Activated naive CD8-positive, alpha-beta T cell treated with anti-CD3 and anti-CD28 coated beads, Interleukin-2, amount 10 ng/mL, durations not matched to agents 7 days and 5 days (primary cell): ENCODE data around the gene DNMT3A. TPM values are rescaled to one million over a fixed set of nuclear protein-coding genes. Genes with fewer than 3 reads are reported as not detected.
"Not testable (repeated sequence)": the region's sequence is repeated elsewhere in the genome, so short reads cannot be mapped to it uniquely, and the experiment has no call there.

ENCODE experiments used
- ATAC-seq: fragments of 150-1000 bp; cut with Tn5 transposase; one replicate; pipeline ENCODE4 v1.10.0; 2021; ENCODE audit warnings: low read depth, moderate library complexity
- POLR2A ChIA-PET: fragments of 350-600 bp; sonication (Branson Sonifier 250); formaldehyde crosslinking; loops from one replicate; lab custom pipeline; 2021; ENCODE audit warnings: antibody characterized with exemption; lab: Charles Lee
- DNase-seq: peaks from one replicate; pipeline ENCODE4 v3.0.0; 2021
- H3K27ac Mint-ChIP-seq: one replicate; pipeline ENCODE4 v1.8.0; 2022; ENCODE audit warnings: mild to moderate bottlenecking, mixed read lengths
- H3K27me3 Mint-ChIP-seq: one replicate; pipeline ENCODE4 v1.8.0; 2022; ENCODE audit warnings: mild to moderate bottlenecking, moderate library complexity, mixed read lengths
- H3K36me3 Mint-ChIP-seq: one replicate; pipeline ENCODE4 v1.8.0; 2021; ENCODE audit warnings: mild to moderate bottlenecking, mixed read lengths
- H3K4me1 Mint-ChIP-seq: one replicate; pipeline ENCODE4 v1.8.0; 2021; ENCODE audit warnings: mixed read lengths
- H3K4me3 Mint-ChIP-seq: one replicate; pipeline ENCODE4 v1.8.0; 2022; ENCODE audit warnings: mild to moderate bottlenecking, moderate library complexity, mixed read lengths
- H3K9me3 Mint-ChIP-seq: one replicate; pipeline ENCODE4 v1.8.0; 2021; ENCODE audit warnings: mixed read lengths
- total RNA-seq, 2 experiments: library from RNA; stranded (reverse); gene quantifications; one replicate each; pipeline ENCODE4 v1.2.3, GENCODE V29; 2021

Gene DNMT3A
- total RNA-seq, 2 experiments from 2014 or later = 76.7 to 84.7 TPM

DNA sequence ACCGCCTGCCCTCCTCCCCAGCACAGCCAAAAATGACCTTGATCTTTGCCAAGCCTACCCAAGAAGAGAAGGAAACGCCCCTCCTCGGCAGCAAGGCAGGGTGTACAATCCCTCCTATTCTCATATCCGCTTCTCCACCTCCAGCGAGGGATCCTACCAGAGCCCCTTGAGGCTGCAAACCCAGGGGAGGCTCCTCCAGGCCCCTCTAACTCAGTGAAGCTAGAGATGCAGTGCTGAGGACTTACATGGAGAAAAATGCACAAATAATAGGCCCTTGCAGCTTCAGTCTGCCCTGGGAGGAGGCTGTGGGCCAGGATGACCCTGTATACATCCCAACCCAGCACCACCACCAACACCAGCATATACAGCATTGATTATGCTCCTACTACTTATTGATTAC is 126.5 kb downstream of the DNMT3A start:
- Mint-ChIP-seq H3K36me3 (no peaks in the 10 kb centered on the region), H3K27me3 (no peaks in the 10 kb centered on the region), H3K9me3 (no peaks in the 10 kb centered on the region), H3K4me3 (peak overlapping the region; percentile 50), H3K4me1 (peaks cover 10% of the 10 kb centered on the region), H3K27ac (peak overlapping the region; percentile 58)
- POLR2A ChIA-PET = interaction anchor here (0.6 to 2.1 kb wide), 3 partner anchors 8 to 58 kb away, joined by 4 to 7 read pairs (median 7); no protein-coding TSS in a partner anchor
- ATAC-seq (no peak), DNase-seq (no peak)

- Mint-ChIP-seq H3K27me3 (no peaks in the 10 kb centered on the region), H3K9me3 (no peaks in the 10 kb centered on the region), H3K36me3 (no peaks in the 10 kb centered on the region), H3K4me1 (peaks cover 24% of the 10 kb centered on the region), H3K27ac (no peak overlapping the region), H3K4me3 (no peak overlapping the region)
- POLR2A ChIA-PET = no interaction called here
- no peak for DNase-seq
- no peak for ATAC-seq
These were observed 128.5 kb downstream of the DNMT3A start for GRCh38 chr2:25213229-25213628.

GRCh38 chr2:25210923-25211322 is 130.8 kb downstream of the DNMT3A start:
- H3K36me3 Mint-ChIP-seq, H3K27me3 Mint-ChIP-seq, ATAC-seq, H3K9me3 Mint-ChIP-seq, DNase-seq: not testable (repeated sequence)
- peak overlapping the region; percentile 62 for H3K4me3 Mint-ChIP-seq
- H3K4me1 Mint-ChIP-seq = peaks cover 27% of the 10 kb centered on the region
- POLR2A ChIA-PET = interaction anchor here (0.7 to 1.0 kb wide), 2 partner anchors 20 to 42 kb away, joined by 3 to 9 read pairs; no protein-coding TSS in a partner anchor
- H3K27ac Mint-ChIP-seq = peak overlapping the region; percentile 23

DNA sequence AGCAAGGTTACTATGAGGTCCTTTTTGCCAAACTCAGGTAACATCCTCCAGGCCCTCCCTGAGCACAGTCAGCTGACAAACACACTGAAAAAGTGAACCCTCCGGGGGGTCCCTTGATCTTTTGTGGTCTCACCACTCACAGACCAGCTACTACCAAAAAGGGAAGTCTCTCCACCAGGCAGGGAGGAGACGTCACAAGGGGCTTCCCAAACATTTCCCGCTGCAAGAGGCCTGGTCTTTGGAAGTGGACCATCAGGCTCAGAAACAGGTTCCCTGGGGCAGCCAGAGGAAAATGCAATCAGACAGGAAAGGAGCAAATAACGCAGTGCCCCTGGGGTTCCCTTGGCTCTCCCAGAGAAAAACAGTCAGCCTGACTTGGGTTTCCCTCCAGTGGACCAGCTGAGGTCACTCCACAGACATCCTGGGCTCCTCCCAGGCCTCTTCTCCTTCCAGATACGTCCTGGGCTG is 134.6 kb downstream of the DNMT3A start:
- H3K27ac Mint-ChIP-seq = no peak overlapping the region
- ATAC-seq = no peak
- POLR2A ChIA-PET = interaction anchor here (1.6 kb wide), 1 partner anchor 9 kb away, joined by 7 read pairs; no protein-coding TSS in a partner anchor

DNA sequence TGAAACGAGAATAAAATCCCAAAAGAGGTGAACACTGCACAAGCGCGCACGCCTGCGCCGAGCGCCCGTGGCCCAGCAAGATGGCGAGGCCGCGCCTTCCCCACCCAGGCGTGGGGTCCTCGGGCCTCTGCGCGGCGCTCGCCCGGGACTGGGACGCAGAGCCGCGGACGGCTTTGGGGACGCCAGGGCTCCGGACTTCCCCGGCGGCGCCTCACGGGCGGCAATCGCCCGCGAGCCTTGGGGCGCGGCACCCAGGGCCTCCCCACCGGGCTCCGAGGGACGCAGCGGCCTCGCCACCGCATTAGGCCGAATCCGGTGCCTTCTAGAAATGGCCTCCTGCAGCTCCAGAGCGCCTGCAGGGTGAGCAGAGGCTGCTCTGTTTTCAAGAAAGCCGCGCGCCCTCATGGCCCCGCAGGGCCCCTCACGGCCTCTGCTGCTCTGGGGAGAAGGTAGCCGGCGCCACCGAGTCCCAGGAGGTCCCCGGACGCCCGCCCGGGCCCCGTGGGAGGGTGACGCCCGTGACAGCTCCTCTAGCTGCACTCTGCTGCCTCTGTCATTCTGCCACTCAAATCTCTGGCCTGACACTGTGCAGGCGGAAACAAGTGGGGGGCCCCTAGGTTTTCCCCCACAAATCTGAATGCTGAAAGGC is 137.4 kb downstream of the DNMT3A start:
- H3K9me3 Mint-ChIP-seq = no peaks in the 10 kb centered on the region
- peaks cover 2% of the 10 kb centered on the region for H3K27me3 Mint-ChIP-seq
- POLR2A ChIA-PET = no interaction called here
- no peak for DNase-seq
- peak; percentile 35 for ATAC-seq
- H3K4me3 Mint-ChIP-seq = no peak overlapping the region
- no peaks in the 10 kb centered on the region for H3K36me3 Mint-ChIP-seq
- no peak overlapping the region for H3K27ac Mint-ChIP-seq
- peaks cover 18% of the 10 kb centered on the region for H3K4me1 Mint-ChIP-seq

More for the DNA sequence above, 134.6 kb downstream of the DNMT3A start:
- no peaks in the 10 kb centered on the region for H3K9me3 Mint-ChIP-seq
- peaks cover 30% of the 10 kb centered on the region for H3K4me1 Mint-ChIP-seq
- H3K36me3 Mint-ChIP-seq = no peaks in the 10 kb centered on the region
- DNase-seq = no peak
- no peaks in the 10 kb centered on the region for H3K27me3 Mint-ChIP-seq
- no peak overlapping the region for H3K4me3 Mint-ChIP-seq

DNA sequence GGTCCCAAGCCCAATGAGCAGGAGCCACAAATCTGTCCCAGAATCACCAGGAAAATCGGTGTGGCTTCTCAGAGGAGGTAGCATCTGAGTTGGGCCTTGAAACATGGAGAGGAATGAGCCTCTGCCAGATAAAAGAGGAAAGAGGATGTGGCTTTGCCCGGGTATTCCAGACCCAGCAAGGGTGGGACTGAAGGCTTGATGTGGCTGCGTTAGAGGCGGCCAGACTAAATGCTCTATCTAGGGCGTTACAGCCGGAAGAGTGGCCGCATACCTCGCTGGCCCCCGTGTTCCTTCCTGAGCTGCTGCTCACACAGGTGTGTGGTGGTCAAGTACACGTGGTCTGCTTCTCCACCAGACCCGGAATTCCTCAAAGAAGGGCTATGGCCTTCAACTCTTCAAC is 139.4 kb downstream of the DNMT3A start:
- H3K9me3 Mint-ChIP-seq = no peaks in the 10 kb centered on the region

DNA sequence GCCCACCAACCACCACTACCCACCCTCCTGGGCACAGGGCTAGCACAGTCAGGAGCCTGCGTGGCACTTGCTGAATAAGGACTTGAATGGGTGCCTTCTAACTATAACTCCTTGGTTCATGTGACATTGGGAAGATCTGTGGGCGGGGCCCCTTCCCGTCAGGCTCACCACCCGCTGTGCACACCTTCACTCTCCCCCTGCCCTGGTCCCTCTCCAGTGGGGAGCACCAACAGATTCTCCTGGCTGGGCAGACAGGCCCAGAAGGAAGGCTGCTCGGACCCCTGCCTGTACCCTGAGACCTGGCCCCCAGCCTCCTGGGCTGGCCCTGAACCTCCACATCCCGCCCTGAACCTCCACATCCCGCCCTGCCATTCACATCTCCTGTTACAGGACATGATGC is 139.9 kb downstream of the DNMT3A start:
- peaks cover 2% of the 10 kb centered on the region for H3K27me3 Mint-ChIP-seq
- no peaks in the 10 kb centered on the region for H3K9me3 Mint-ChIP-seq
- no peak overlapping the region for H3K27ac Mint-ChIP-seq
- no peak overlapping the region for H3K4me3 Mint-ChIP-seq
- H3K4me1 Mint-ChIP-seq = peaks cover 10% of the 10 kb centered on the region
- DNase-seq (no peak), ATAC-seq (no peak)
- no peaks in the 10 kb centered on the region for H3K36me3 Mint-ChIP-seq
- POLR2A ChIA-PET = no interaction called here

More for the DNA sequence above, 139.4 kb downstream of the DNMT3A start:
- Mint-ChIP-seq H3K27ac (no peak overlapping the region), H3K27me3 (peaks cover 2% of the 10 kb centered on the region), H3K4me1 (peaks cover 13% of the 10 kb centered on the region), H3K4me3 (no peak overlapping the region), H3K36me3 (no peaks in the 10 kb centered on the region)
- POLR2A ChIA-PET = interaction anchor here (0.7 kb wide), 1 partner anchor 140 kb away, joined by 5 read pairs; no protein-coding TSS in a partner anchor
- DNase-seq (no peak), ATAC-seq (no peak)

- Mint-ChIP-seq H3K27ac (no peak overlapping the region), H3K4me1 (peaks cover 10% of the 10 kb centered on the region), H3K4me3 (no peak overlapping the region), H3K9me3 (no peaks in the 10 kb centered on the region), H3K27me3 (peaks cover 2% of the 10 kb centered on the region), H3K36me3 (no peaks in the 10 kb centered on the region)
- ATAC-seq = no peak
- DNase-seq = no peak
- POLR2A ChIA-PET = no interaction called here
These were observed 140.5 kb downstream of the DNMT3A start for GRCh38 chr2:25201265-25201664.

- no peak overlapping the region for H3K4me3 Mint-ChIP-seq
- H3K27me3 Mint-ChIP-seq = peaks cover 2% of the 10 kb centered on the region
- no peak overlapping the region for H3K27ac Mint-ChIP-seq
- no peaks in the 10 kb centered on the region for H3K36me3 Mint-ChIP-seq
- ATAC-seq (no peak), DNase-seq (no peak)
- no peaks in the 10 kb centered on the region for H3K9me3 Mint-ChIP-seq
- H3K4me1 Mint-ChIP-seq = peaks cover 7% of the 10 kb centered on the region
- POLR2A ChIA-PET = no interaction called here
These were observed 143.1 kb downstream of the DNMT3A start for GRCh38 chr2:25198576-25198975.

DNA sequence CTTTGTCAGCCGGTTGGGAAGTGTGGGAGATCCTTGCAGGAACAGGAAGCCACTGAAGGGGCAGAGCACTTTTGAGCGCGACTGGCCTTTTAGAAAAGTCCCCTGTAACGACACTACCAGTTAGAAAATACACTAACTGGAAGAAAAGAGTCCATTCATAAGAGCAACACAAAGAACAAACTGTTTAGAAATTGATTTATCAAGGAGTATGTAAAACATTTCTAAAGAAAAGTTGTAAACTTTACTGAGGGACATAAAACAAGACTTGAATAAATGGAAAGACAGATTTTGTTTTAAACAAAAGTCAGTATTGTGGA is 143.6 kb downstream of the DNMT3A start:
- Mint-ChIP-seq H3K4me3 (no peak overlapping the region), H3K27ac (no peak overlapping the region), H3K27me3 (peaks cover 2% of the 10 kb centered on the region), H3K36me3 (no peaks in the 10 kb centered on the region), H3K9me3 (no peaks in the 10 kb centered on the region), H3K4me1 (peaks cover 7% of the 10 kb centered on the region)
- POLR2A ChIA-PET = no interaction called here
- DNase-seq = no peak
- ATAC-seq = no peak

- peaks cover 2% of the 10 kb centered on the region for H3K27me3 Mint-ChIP-seq
- no peaks in the 10 kb centered on the region for H3K36me3 Mint-ChIP-seq
- POLR2A ChIA-PET = interaction anchor here (0.7 kb wide), 1 partner anchor 28 kb away, joined by 3 read pairs; no protein-coding TSS in a partner anchor
These were observed 144.2 kb downstream of the DNMT3A start for GRCh38 chr2:25197336-25198208.

DNA sequence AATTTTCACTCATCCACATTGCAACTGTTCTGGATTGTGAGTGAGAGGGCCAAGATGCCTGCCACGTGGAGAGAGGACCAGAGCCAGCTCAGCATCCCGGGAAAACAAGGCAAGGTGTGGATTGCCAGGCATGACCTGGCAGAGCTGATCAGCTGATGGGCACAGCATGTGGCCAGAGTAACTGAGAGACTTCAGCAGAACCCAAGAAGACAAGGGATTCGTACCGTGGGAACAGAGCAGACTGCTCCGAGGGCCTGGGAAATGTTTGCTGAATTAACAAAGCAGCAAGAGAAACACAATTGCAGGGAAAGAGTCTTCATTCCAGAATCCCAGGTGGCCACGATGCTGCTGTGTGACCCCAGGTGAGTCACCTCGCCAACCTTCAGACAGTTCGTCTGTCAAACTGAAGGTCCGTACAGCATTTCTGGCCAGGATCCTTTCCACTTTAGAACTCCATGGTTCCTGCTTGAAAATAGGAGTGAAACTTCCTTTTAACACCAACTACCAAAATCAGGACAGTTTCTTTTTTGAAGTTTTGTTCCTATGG is 147.1 kb downstream of the DNMT3A start:
- ATAC-seq = no peak
- POLR2A ChIA-PET = no interaction called here
- Mint-ChIP-seq H3K27me3 (no peaks in the 10 kb centered on the region), H3K4me3 (no peak overlapping the region), H3K27ac (no peak overlapping the region), H3K36me3 (no peaks in the 10 kb centered on the region), H3K9me3 (no peaks in the 10 kb centered on the region), H3K4me1 (peaks cover 2% of the 10 kb centered on the region)
- no peak for DNase-seq

More at GRCh38 chr2:25197336-25198208, 144.2 kb downstream of the DNMT3A start:
- DNase-seq (no peak), ATAC-seq (no peak)
- H3K27ac Mint-ChIP-seq = no peak overlapping the region
- no peaks in the 10 kb centered on the region for H3K9me3 Mint-ChIP-seq
- no peak overlapping the region for H3K4me3 Mint-ChIP-seq
- peaks cover 5% of the 10 kb centered on the region for H3K4me1 Mint-ChIP-seq

DNA sequence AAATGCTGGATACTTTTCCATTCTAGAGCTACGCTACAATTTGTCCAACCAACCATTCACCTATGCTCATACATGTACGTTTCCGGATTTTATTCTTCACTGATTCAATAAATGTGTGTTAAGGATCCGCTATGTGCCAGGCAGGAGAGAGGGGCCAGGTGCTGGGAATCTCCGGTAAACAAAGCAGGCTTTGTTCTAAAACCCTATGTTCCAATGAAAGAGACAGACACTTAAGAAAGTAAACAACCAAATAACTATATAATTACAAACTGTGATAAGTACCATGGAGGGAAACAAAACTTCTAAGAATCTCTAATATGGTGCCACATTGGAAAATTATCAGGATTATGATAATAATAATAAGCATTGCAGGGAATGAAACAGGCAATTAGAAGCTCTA is 151.2 kb downstream of the DNMT3A start:
- H3K4me1 Mint-ChIP-seq = peaks cover 2% of the 10 kb centered on the region
- POLR2A ChIA-PET = no interaction called here
- H3K27ac Mint-ChIP-seq = no peak overlapping the region
- no peaks in the 10 kb centered on the region for H3K27me3 Mint-ChIP-seq
- no peak overlapping the region for H3K4me3 Mint-ChIP-seq
- H3K9me3 Mint-ChIP-seq = no peaks in the 10 kb centered on the region
- no peaks in the 10 kb centered on the region for H3K36me3 Mint-ChIP-seq
- ATAC-seq = no peak
- no peak for DNase-seq
